K562 (cell line): Measurements from ENCODE around the gene ASIC3. TPM values are rescaled to one million over a fixed set of nuclear protein-coding genes. Genes with fewer than 3 reads are reported as not detected.
A peak's percentile ranks its signal among the peaks of the same experiment; 100 is the strongest.

Experiments used
- ATAC-seq: fragments of 200-7000 bp; cut with Tn5 transposase; 3 replicates; pipeline ENCODE4 v1.9.1; 2020; ENCODE audit warnings: moderate library complexity
- BruUV-seq: library from RNA; stranded (reverse); fragments of 400-500 nt; replicated peaks from 2 replicates; lab custom pipeline; 2021; lab: Mats Ljungman, UMichigan
- CTCF ChIA-PET: fragments of 300-600 bp; formaldehyde crosslinking; extraction: SDS; loops from one replicate; lab custom pipeline; 2021; ENCODE audit warnings: low intra/inter-chr PET ratio; lab: Yijun Ruan, JAX
- POLR2A ChIA-PET: fragments of 300-600, 350-650 bp; sonication (Branson Sonifier 250); formaldehyde crosslinking; extraction: SDS; loops from one replicate; lab custom pipeline; 2021; ENCODE audit warnings: antibody characterized with exemption, inconsistent platforms; lab: Yijun Ruan, JAX
- DNase-seq, 4 experiments: peaks; one replicate each; pipeline versions ENCODE4 v3.0.0 to v3.0.0-alpha.2; 2011 to 2018; ENCODE audit warnings: low spot score in 3 of 4, mixed read lengths in 3 of 4; ENCODE audit errors: extremely low read depth in 1 of 4
- FAIRE-seq: peaks from 2 replicates; lab custom pipeline; 2011; peaks lifted over from hg19 to GRCh38; lab: Jason Lieb, UNC
- H2AFZ ChIP-seq: 2 replicates; pipeline ENCODE4 v1.6.0; 2011; ENCODE audit warnings: low read depth, low read length, control low read depth, inconsistent platforms
- H3K27ac ChIP-seq: fragments of 200-600 bp; 3 replicates; pipeline ENCODE4 v1.8.0; 2011; ENCODE audit warnings: low read depth, mild to moderate bottlenecking, control low read depth, inconsistent platforms, low read length, moderate library complexity, mixed read lengths; ENCODE audit errors: extremely low read depth
- H3K27me3 ChIP-seq, 2 experiments: fragments of 300-600 bp in 1 of 2; 2 replicates in 1 of 2; 3 replicates in 1 of 2; pipeline versions ENCODE4 v1.6.0 to v1.8.0; 2011; ENCODE audit warnings: inconsistent platforms in 2 of 2, low read length in 2 of 2, mild to moderate bottlenecking in 1 of 2, mixed read lengths in 1 of 2, moderate library complexity in 1 of 2; ENCODE audit not compliant: control insufficient read depth in 2 of 2, insufficient read depth in 2 of 2
- H3K36me3 ChIP-seq: fragments of 300-600 bp; 3 replicates; pipeline ENCODE4 v1.8.0; 2011; ENCODE audit warnings: mild to moderate bottlenecking, low read length, inconsistent platforms; ENCODE audit not compliant: control insufficient read depth, insufficient read depth
- H3K4me1 ChIP-seq, 2 experiments: fragments of 200-600 bp in 1 of 2; replicated peaks in 1 of 2; 2 replicates in 1 of 2; 3 replicates in 1 of 2; pipeline versions ENCODE4 v1.5.1 to v1.8.0; 2011; ENCODE audit warnings: inconsistent platforms in 2 of 2, low read length in 2 of 2, mild to moderate bottlenecking in 1 of 2, mixed read lengths in 1 of 2, moderate library complexity in 1 of 2; ENCODE audit not compliant: control insufficient read depth in 2 of 2, insufficient read depth in 2 of 2
- H3K4me2 ChIP-seq: 2 replicates; pipeline ENCODE4 v1.6.1; 2011; ENCODE audit warnings: low read length, control low read depth, inconsistent platforms, mixed read lengths; ENCODE audit not compliant: insufficient read depth
- H3K4me3 ChIP-seq: fragments of 200-600 bp; sonication (generic), shearing (Covaris generic); 2 replicates; pipeline ENCODE4 v1.5.1; 2016; ENCODE audit warnings: control low read depth, inconsistent platforms
- H3K79me2 ChIP-seq: fragments of 200-600 bp; 3 replicates; pipeline ENCODE4 v1.8.0; 2011; ENCODE audit warnings: low read length, inconsistent platforms; ENCODE audit not compliant: control insufficient read depth, insufficient read depth
- H3K9ac ChIP-seq, 2 experiments: 2 replicates each; pipeline versions ENCODE4 v1.6.0 to v1.6.1; 2011; ENCODE audit warnings: low read depth in 2 of 2, low read length in 2 of 2, control low read depth in 1 of 2, inconsistent platforms in 1 of 2, mild to moderate bottlenecking in 1 of 2, mixed read lengths in 1 of 2; ENCODE audit not compliant: insufficient read depth in 1 of 2
- H3K9me1 ChIP-seq: one replicate; pipeline ENCODE4 v1.6.0; 2011; ENCODE audit warnings: inconsistent platforms, mild to moderate bottlenecking, low read length, moderate library complexity; ENCODE audit not compliant: control insufficient read depth, insufficient read depth
- H3K9me3 ChIP-seq: replicated peaks from 2 replicates; pipeline ENCODE4 v1.5.1; 2011; ENCODE audit warnings: low read depth, low read length, inconsistent platforms; ENCODE audit not compliant: control insufficient read depth, insufficient read depth
- H4K20me1 ChIP-seq: replicated peaks from 2 replicates; pipeline ENCODE4 v1.6.1; 2011; ENCODE audit warnings: low read length, inconsistent platforms, mixed read lengths; ENCODE audit not compliant: control insufficient read depth, insufficient read depth
- POLR2G ChIP-seq: fragments of 200-400 bp; formaldehyde crosslinking; IDR thresholded peaks from 2 replicates; pipeline ENCODE4 v1.6.1; 2017; ENCODE audit warnings: low read depth, mild to moderate bottlenecking, antibody characterized with exemption, low read length, moderate library complexity
- WGBS: fragments of 100-300 bp; shearing (Covaris generic); methylation state at CpG from one replicate; pipeline ENCODE4 v1.1.6; 2016; ENCODE audit warnings: low coverage, mixed read lengths; ENCODE audit not compliant: insufficient coverage; ENCODE audit errors: missing lambda C conversion rate; 5-methylcytosine and 5-hydroxymethylcytosine counted together
- in situ Hi-C: fragments of 300-500 bp; cut with MboI; formaldehyde crosslinking; loops from 4 replicates; pipeline ENCODE4 v1.15.0; 2018; ENCODE audit warnings: inconsistent platforms, mixed read lengths
- intact Hi-C: fragments of 100-400 bp; cut with micrococcal nuclease; formaldehyde crosslinking; loops from 2 replicates; pipeline ENCODE4 v1.14.2; 2022
- polyA plus RNA-seq, 8 experiments: library from polyadenylated mRNA; depleted of rRNA in 4 of 8; stranded (reverse) in 5 of 8; unstranded in 3 of 8; fragments of >200 nt; fragmentation: Nextera tagmentation in 2 of 8; fragmentation: Illumina TruSeq in 1 of 8; extraction: Ambion mirVana in 2 of 8; extraction: Trizol in 1 of 8; gene quantifications; 2 replicates each; pipeline versions ENCODE4 v1.2.1 to v1.2.3, GENCODE V29; 2011 to 2014; ENCODE audit warnings: inconsistent platforms in 1 of 8, missing spikeins in 1 of 8
- total RNA-seq, 7 experiments: library from RNA; depleted of rRNA in 6 of 7; stranded (reverse); fragments of >200 nt in 6 of 7; fragmentation: Illumina TruSeq in 2 of 7; extraction: Trizol in 2 of 7; gene quantifications; 2 replicates each; pipeline versions ENCODE4 v1.2.1 to v1.2.3, GENCODE V29; 2011 to 2021; ENCODE audit warnings: low replicate concordance in 1 of 7
- TF ChIP-seq, protein P1 (sequence below), 2 experiments: fragments of 450-650 bp in 1 of 2; sonication (generic) in 1 of 2; formaldehyde crosslinking in 1 of 2; IDR thresholded peaks in 1 of 2; conservative IDR thresholded peaks in 1 of 2; 2 replicates each; pipeline versions ENCODE4 v1.6.1 to v1.8.1; 2016 to 2023; ENCODE audit warnings: mild to moderate bottlenecking in 2 of 2, moderate library complexity in 2 of 2, inconsistent platforms in 1 of 2, missing genetic modification reagents in 1 of 2
- TF ChIP-seq, protein P2 (sequence below): fragments of 450-650 bp; IDR thresholded peaks from 2 replicates; pipeline ENCODE4 v1.6.1; 2018; ENCODE audit warnings: mild to moderate bottlenecking, low read depth; ENCODE audit not compliant: partially characterized antibody
- TF ChIP-seq, protein P3 (sequence below): fragments of 450-650 bp; IDR thresholded peaks from 2 replicates; pipeline ENCODE4 v1.6.1; 2018; ENCODE audit not compliant: partially characterized antibody

Gene ASIC3
- total and polyA plus RNA-seq, 9 of the 15 experiments (the other 6 are each of a cell fraction or from before 2014, with no cell fraction given): 0.11 to 5.0 (median 0.87) TPM

DNA sequence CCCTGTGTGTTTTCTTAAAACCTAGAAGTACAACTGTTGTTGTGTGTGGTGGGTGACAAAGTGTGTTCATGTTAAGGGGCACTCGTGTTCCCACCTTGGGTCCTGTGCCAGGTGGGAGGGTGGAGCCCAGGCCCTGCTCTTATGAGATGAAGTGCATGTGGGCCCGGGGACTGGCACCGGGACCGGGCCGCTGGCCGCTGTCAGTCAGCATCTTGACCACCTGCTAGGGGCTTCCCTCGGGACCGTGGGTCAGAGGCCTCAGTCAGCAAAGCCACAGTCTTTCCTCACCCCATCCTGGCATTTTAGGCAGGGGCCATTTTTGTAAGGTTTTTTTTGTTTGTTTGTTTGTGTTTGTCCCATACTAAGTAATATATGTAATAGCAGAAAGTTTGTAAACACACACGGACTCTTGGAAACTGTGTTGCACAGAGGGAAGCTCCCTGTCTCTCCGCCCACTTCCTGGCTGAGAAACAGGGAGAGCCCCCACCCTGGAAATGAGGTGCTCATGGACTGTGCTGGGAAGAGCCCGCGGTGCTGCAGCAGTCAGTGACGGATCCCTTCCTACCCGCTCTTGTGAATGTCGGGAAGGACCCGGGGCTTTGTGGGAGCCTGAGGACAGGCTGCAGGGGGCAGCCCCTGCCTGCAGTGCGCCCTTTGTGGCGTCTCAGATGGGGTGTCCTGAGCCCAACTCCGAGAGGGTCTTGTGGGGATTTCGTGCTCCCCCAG is 51.3 kb downstream of the ASIC3 start:
- Histone ChIP-seq H2AFZ (no peak overlapping the region), H3K9ac (peak overlapping the region in 1 of 2 experiments; percentile 79; a peak in 2 of 4 replicates), H3K27me3 (no peaks in the 10 kb centered on the region), H3K4me2 (no peak overlapping the region), H3K36me3 (peaks cover 73% of the 10 kb centered on the region), H3K4me1 (peaks cover 0 to 33% of the 10 kb centered on the region in 2 experiments; a peak in 3 of 5 replicates), H3K4me3 (no peak overlapping the region), H3K9me3 (no peaks in the 10 kb centered on the region), H3K27ac (no peak overlapping the region), H3K9me1 (peaks cover 5% of the 10 kb centered on the region), H4K20me1 (peaks cover 52% of the 10 kb centered on the region), H3K79me2 (peaks cover 96% of the 10 kb centered on the region)
- no peak for FAIRE-seq
- in situ Hi-C loops (no loop called here), intact Hi-C loops (loop anchor here (10.0 kb wide), 1 partner anchor 315 kb away; no protein-coding TSS in a partner anchor)
- CTCF ChIA-PET: no interaction called here
- TF ChIP-seq, protein P1, sequence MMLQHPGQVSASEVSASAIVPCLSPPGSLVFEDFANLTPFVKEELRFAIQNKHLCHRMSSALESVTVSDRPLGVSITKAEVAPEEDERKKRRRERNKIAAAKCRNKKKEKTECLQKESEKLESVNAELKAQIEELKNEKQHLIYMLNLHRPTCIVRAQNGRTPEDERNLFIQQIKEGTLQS (IDR thresholded peaks at IDR 0.05): no peak
- TF ChIP-seq, protein P1 (CRISPR knock-in tag; conservative IDR thresholded peaks at IDR 0.05): no peak
- TF ChIP-seq, protein P2, sequence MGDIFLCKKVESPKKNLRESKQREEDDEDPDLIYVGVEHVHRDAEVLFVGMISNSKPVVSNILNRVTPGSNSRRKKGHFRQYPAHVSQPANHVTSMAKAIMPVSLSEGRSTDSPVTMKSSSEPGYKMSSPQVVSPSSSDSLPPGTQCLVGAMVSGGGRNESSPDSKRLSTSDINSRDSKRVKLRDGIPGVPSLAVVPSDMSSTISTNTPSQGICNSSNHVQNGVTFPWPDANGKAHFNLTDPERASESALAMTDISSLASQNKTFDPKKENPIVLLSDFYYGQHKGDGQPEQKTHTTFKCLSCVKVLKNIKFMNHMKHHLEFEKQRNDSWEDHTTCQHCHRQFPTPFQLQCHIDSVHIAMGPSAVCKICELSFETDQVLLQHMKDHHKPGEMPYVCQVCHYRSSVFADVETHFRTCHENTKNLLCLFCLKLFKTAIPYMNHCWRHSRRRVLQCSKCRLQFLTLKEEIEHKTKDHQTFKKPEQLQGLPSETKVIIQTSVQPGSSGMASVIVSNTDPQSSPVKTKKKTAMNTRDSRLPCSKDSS: no peak
- TF ChIP-seq, protein P3, sequence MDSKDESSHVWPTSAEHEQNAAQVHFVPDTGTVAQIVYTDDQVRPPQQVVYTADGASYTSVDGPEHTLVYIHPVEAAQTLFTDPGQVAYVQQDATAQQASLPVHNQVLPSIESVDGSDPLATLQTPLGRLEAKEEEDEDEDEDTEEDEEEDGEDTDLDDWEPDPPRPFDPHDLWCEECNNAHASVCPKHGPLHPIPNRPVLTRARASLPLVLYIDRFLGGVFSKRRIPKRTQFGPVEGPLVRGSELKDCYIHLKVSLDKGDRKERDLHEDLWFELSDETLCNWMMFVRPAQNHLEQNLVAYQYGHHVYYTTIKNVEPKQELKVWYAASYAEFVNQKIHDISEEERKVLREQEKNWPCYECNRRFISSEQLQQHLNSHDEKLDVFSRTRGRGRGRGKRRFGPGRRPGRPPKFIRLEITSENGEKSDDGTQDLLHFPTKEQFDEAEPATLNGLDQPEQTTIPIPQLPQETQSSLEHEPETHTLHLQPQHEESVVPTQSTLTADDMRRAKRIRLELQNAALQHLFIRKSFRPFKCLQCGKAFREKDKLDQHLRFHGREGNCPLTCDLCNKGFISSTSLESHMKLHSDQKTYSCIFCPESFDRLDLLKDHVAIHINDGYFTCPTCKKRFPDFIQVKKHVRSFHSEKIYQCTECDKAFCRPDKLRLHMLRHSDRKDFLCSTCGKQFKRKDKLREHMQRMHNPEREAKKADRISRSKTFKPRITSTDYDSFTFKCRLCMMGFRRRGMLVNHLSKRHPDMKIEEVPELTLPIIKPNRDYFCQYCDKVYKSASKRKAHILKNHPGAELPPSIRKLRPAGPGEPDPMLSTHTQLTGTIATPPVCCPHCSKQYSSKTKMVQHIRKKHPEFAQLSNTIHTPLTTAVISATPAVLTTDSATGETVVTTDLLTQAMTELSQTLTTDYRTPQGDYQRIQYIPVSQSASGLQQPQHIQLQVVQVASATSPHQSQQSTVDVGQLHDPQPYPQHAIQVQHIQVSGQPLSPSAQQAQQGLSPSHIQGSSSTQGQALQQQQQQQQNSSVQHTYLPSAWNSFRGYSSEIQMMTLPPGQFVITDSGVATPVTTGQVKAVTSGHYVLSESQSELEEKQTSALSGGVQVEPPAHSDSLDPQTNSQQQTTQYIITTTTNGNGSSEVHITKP: peak; percentile 72
- TF ChIP-seq POLR2G: peak; percentile 51
- peak in 1 of 4 experiments; percentile 38 for DNase-seq
- POLR2A ChIA-PET: no interaction called here
- BruUV-seq: no TSS peak
- no peak for ATAC-seq
- WGBS: 89% methylated on average over 20 of the region's 20 CpGs
